Thoracic aorta (tissue), 2 donors: Measurements from ENCODE around the gene PPP1R7. TPM values are rescaled to one million over a fixed set of nuclear protein-coding genes. Genes with fewer than 3 reads are reported as not detected.

ENCODE experiments used
- ATAC-seq: fragments of 150-250 bp; one replicate; pipeline ENCODE4 v1.8.0; 2017; ENCODE audit warnings: low read depth; ENCODE audit not compliant: insufficient number of reproducible peaks, low FRiP score
- DNase-seq: peaks from one replicate; pipeline ENCODE4 v3.0.0-alpha.2; 2020; ENCODE audit warnings: low spot score
- H3K27ac ChIP-seq, 2 donors: fragments of 200-600 bp; sonication (generic); 1 replicate in 1 of 2; 2 replicates in 1 of 2; pipeline ENCODE4 v1.5.1; 2016; ENCODE audit warnings: mild to moderate bottlenecking in 2 of 2, moderate library complexity in 2 of 2
- H3K27me3 ChIP-seq: fragments of 200-600 bp; sonication (generic); replicated peaks from 2 replicates; pipeline ENCODE4 v1.6.0; 2016; ENCODE audit warnings: mild to moderate bottlenecking; ENCODE audit not compliant: insufficient read depth
- H3K36me3 ChIP-seq: fragments of 200-600 bp; sonication (generic); one replicate; pipeline ENCODE4 v1.5.1; 2016
- H3K4me1 ChIP-seq, 2 donors: fragments of 200-600 bp; sonication (generic); 1 replicate in 1 of 2; 2 replicates in 1 of 2; pipeline versions ENCODE4 v1.5.1 to v1.6.0; 2016; ENCODE audit warnings: low read depth in 2 of 2, mild to moderate bottlenecking in 1 of 2; ENCODE audit not compliant: control insufficient read depth in 1 of 2
- H3K4me3 ChIP-seq: fragments of 200-600 bp; sonication (generic); 2 replicates; pipeline ENCODE4 v1.5.1; 2016; ENCODE audit warnings: mild to moderate bottlenecking
- H3K9me3 ChIP-seq: fragments of 200-600 bp; sonication (generic); 2 replicates; pipeline ENCODE4 v1.5.1; 2016
- CTCF ChIP-seq: fragments of 200-600 bp; sonication (generic); IDR thresholded peaks from one replicate; pipeline ENCODE4 v1.5.1; 2019; ENCODE audit warnings: antibody characterized with exemption
- total RNA-seq, 2 donors: library from RNA; depleted of rRNA; stranded (reverse); fragments of >200 nt; gene quantifications; one replicate each; pipeline versions ENCODE4 v1.1.0 to v1.2.3, GENCODE V29; 2016

Gene PPP1R7
- total RNA-seq, 2 donors from 2014 or later: 28.9 to 40.3 TPM

- H3K27ac ChIP-seq: no peak overlapping the region
- no peak for ATAC-seq
- no peaks in the 10 kb centered on the region for H3K4me1 ChIP-seq
- H3K9me3 ChIP-seq: no peaks in the 10 kb centered on the region
- TF ChIP-seq CTCF: no peak
- no peaks in the 10 kb centered on the region for H3K27me3 ChIP-seq
- H3K4me3 ChIP-seq: no peak overlapping the region
- no peak for DNase-seq
- H3K36me3 ChIP-seq: no peaks in the 10 kb centered on the region
Measured at GRCh38 chr2:241207151-241207550, 56.9 kb downstream of the PPP1R7 start.

GRCh38 chr2:241207641-241208040 is 57.4 kb downstream of the PPP1R7 start:
- ATAC-seq: no peak
- no peaks in the 10 kb centered on the region for H3K36me3 ChIP-seq
- no peaks in the 10 kb centered on the region for H3K27me3 ChIP-seq
- no peak overlapping the region for H3K27ac ChIP-seq
- no peak for TF ChIP-seq CTCF
- H3K9me3 ChIP-seq: no peaks in the 10 kb centered on the region
- DNase-seq: no peak
- H3K4me3 ChIP-seq: no peak overlapping the region
- no peaks in the 10 kb centered on the region for H3K4me1 ChIP-seq

- no peak overlapping the region for H3K27ac ChIP-seq
- no peaks in the 10 kb centered on the region for H3K27me3 ChIP-seq
- H3K9me3 ChIP-seq: no peaks in the 10 kb centered on the region
- H3K4me3 ChIP-seq: no peak overlapping the region
- no peaks in the 10 kb centered on the region for H3K4me1 ChIP-seq
- no peak for DNase-seq
- TF ChIP-seq CTCF: no peak
- no peaks in the 10 kb centered on the region for H3K36me3 ChIP-seq
- ATAC-seq: no peak
Measured at GRCh38 chr2:241208058-241208457, 57.8 kb downstream of the PPP1R7 start.

GRCh38 chr2:241209271-241209670 is 59.0 kb downstream of the PPP1R7 start:
- no peaks in the 10 kb centered on the region for H3K4me1 ChIP-seq
- no peak overlapping the region for H3K27ac ChIP-seq
- H3K9me3 ChIP-seq: no peaks in the 10 kb centered on the region
- DNase-seq: no peak
- ATAC-seq: no peak
- no peak for TF ChIP-seq CTCF
- no peaks in the 10 kb centered on the region for H3K27me3 ChIP-seq
- no peaks in the 10 kb centered on the region for H3K36me3 ChIP-seq
- H3K4me3 ChIP-seq: no peak overlapping the region

- ATAC-seq (no peak), DNase-seq (no peak)
- no peaks in the 10 kb centered on the region for H3K9me3 ChIP-seq
- no peak overlapping the region for H3K27ac ChIP-seq
- no peaks in the 10 kb centered on the region for H3K27me3 ChIP-seq
- no peak overlapping the region for H3K4me3 ChIP-seq
- H3K36me3 ChIP-seq: no peaks in the 10 kb centered on the region
- no peak for TF ChIP-seq CTCF
- no peaks in the 10 kb centered on the region for H3K4me1 ChIP-seq
Measured at GRCh38 chr2:241211276-241211675, 61.0 kb downstream of the PPP1R7 start.
